Liver (tissue), 9 donors: ENCODE measurements around the gene ZBTB7A. TPM values are rescaled to one million over a fixed set of nuclear protein-coding genes. Genes with fewer than 3 reads are reported as not detected.

ENCODE experiments used
- DNase-seq: peaks from one replicate; pipeline ENCODE4 v3.0.0-alpha.2; 2017; ENCODE audit warnings: low spot score
- H3K27ac ChIP-seq, 2 donors: one replicate each; pipeline ENCODE4 v1.7.0; 2013; ENCODE audit warnings: inconsistent platforms in 2 of 2, low read length in 2 of 2, control low read depth in 1 of 2, low read depth in 1 of 2, mild to moderate bottlenecking in 1 of 2
- H3K27me3 ChIP-seq, 4 donors: one replicate each; pipeline versions ENCODE4 v1.6.1 to v1.7.0; 2013; ENCODE audit warnings: low read length in 3 of 4, inconsistent platforms in 1 of 4, mild to moderate bottlenecking in 1 of 4, moderate library complexity in 1 of 4; ENCODE audit not compliant: control insufficient read depth in 4 of 4, insufficient read depth in 4 of 4
- H3K36me3 ChIP-seq, 4 donors: one replicate each; pipeline versions ENCODE4 v1.6.1 to v1.7.0; 2013; ENCODE audit warnings: low read length in 3 of 4, mild to moderate bottlenecking in 3 of 4, low read depth in 1 of 4, moderate library complexity in 1 of 4; ENCODE audit not compliant: control insufficient read depth in 4 of 4, insufficient read depth in 3 of 4
- H3K4me1 ChIP-seq, 4 donors: one replicate each; pipeline versions ENCODE4 v1.6.1 to v1.7.0; 2013; ENCODE audit warnings: low read length in 3 of 4, mild to moderate bottlenecking in 3 of 4, moderate library complexity in 1 of 4; ENCODE audit not compliant: control insufficient read depth in 4 of 4, insufficient read depth in 4 of 4
- H3K4me3 ChIP-seq, 3 donors: one replicate each; pipeline versions ENCODE4 v1.6.1 to v1.7.0; 2013; ENCODE audit warnings: low read length in 3 of 3, control low read depth in 1 of 3, low read depth in 1 of 3, mild to moderate bottlenecking in 1 of 3
- H3K9ac ChIP-seq, 2 donors: one replicate each; pipeline ENCODE4 v1.7.0; 2013; ENCODE audit warnings: low read length in 2 of 2, mild to moderate bottlenecking in 2 of 2, moderate library complexity in 2 of 2, control low read depth in 1 of 2, low read depth in 1 of 2
- H3K9me3 ChIP-seq, 4 donors: one replicate each; pipeline versions ENCODE4 v1.6.1 to v1.7.0; 2013; ENCODE audit warnings: low read length in 3 of 4; ENCODE audit not compliant: control insufficient read depth in 4 of 4
- ATF3 ChIP-seq: IDR thresholded peaks from 2 replicates; pipeline ENCODE4 v1.6.1; 2016; ENCODE audit warnings: antibody characterized with exemption
- FOXA1 ChIP-seq: IDR thresholded peaks from 2 replicates; pipeline ENCODE4 v1.6.1; 2016; ENCODE audit warnings: antibody characterized with exemption
- GABPA ChIP-seq, 2 donors: IDR thresholded peaks in 1 of 2; conservative IDR thresholded peaks in 1 of 2; 2 replicates each; pipeline ENCODE4 v1.6.1; 2016; ENCODE audit warnings: antibody characterized with exemption in 2 of 2, mild to moderate bottlenecking in 1 of 2, moderate library complexity in 1 of 2
- HNF4A ChIP-seq, 2 donors: conservative IDR thresholded peaks; 2 replicates each; pipeline ENCODE4 v1.6.1; 2016; ENCODE audit warnings: antibody characterized with exemption in 2 of 2, mild to moderate bottlenecking in 2 of 2
- HNF4G ChIP-seq: IDR thresholded peaks from 2 replicates; pipeline ENCODE4 v1.6.1; 2016; ENCODE audit warnings: antibody characterized with exemption
- JUND ChIP-seq, 2 donors: IDR thresholded peaks; 2 replicates each; pipeline ENCODE4 v1.6.1; 2016; ENCODE audit warnings: antibody characterized with exemption in 2 of 2
- MAX ChIP-seq: IDR thresholded peaks from 2 replicates; pipeline ENCODE4 v1.6.1; 2016; ENCODE audit warnings: antibody characterized with exemption
- NR2F2 ChIP-seq: IDR thresholded peaks from 2 replicates; pipeline ENCODE4 v1.6.1; 2016; ENCODE audit warnings: antibody characterized with exemption
- RAD21 ChIP-seq, 2 donors: IDR thresholded peaks; 2 replicates each; pipeline ENCODE4 v1.6.1; 2016; ENCODE audit warnings: antibody characterized with exemption in 2 of 2, mild to moderate bottlenecking in 2 of 2
- RXRA ChIP-seq, 2 donors: IDR thresholded peaks; 2 replicates each; pipeline ENCODE4 v1.6.1; 2017 to 2018; ENCODE audit warnings: antibody characterized with exemption in 2 of 2, mild to moderate bottlenecking in 1 of 2
- SP1 ChIP-seq: IDR thresholded peaks from 2 replicates; pipeline ENCODE4 v1.6.1; 2018; ENCODE audit warnings: antibody characterized with exemption, mild to moderate bottlenecking
- TAF1 ChIP-seq: conservative IDR thresholded peaks from 2 replicates; pipeline ENCODE4 v1.6.1; 2016; ENCODE audit warnings: antibody characterized with exemption, mild to moderate bottlenecking
- YY1 ChIP-seq: IDR thresholded peaks from 2 replicates; pipeline ENCODE4 v1.6.1; 2016; ENCODE audit warnings: antibody characterized with exemption, mild to moderate bottlenecking
- WGBS: extraction: QIAGEN DNeasy Blood & Tissue Kit; methylation state at CpG from one replicate; pipeline ENCODE4 v1.1.7; 2013; 5-methylcytosine and 5-hydroxymethylcytosine counted together
- polyA plus RNA-seq, 2 donors: library from polyadenylated mRNA; stranded (reverse) in 1 of 2; unstranded in 1 of 2; fragments of 200-250 nt in 1 of 2; fragments of >200 nt in 1 of 2; fragmentation: Nextera tagmentation in 1 of 2; extraction: Ambion mirVana in 1 of 2; gene quantifications; one replicate each; pipeline versions ENCODE4 v1.2.1 to v1.2.3, GENCODE V29; 2013 to 2015
- total RNA-seq, 2 donors: library from RNA; depleted of rRNA; stranded (reverse); fragments of >200 nt; gene quantifications; one replicate each; pipeline ENCODE4 v1.2.3, GENCODE V29; 2014
- TF ChIP-seq, protein P1 (sequence below): fragments of 150-350 bp; IDR thresholded peaks from 2 replicates; pipeline ENCODE4 v1.5.1; 2017; ENCODE audit warnings: improper control_type of control experiment, low read depth, low read length; ENCODE audit not compliant: missing input control
- TF ChIP-seq, protein P2 (sequence below): IDR thresholded peaks from 2 replicates; pipeline ENCODE4 v1.6.1; 2016; ENCODE audit warnings: antibody characterized with exemption
- donor health status: healthy.
- donor health status: healthy.
- donor health status: healthy.
- donor health status: healthy.
- donor health status: healthy.

ZBTB7A gene
- total and polyA plus RNA-seq, 4 donors: 2.9 to 28.9 (median 17.6) TPM

GRCh38 chr19:4081441-4082129 lies 14.9 kb upstream of the ZBTB7A start (continued):
- TF ChIP-seq, protein P1, sequence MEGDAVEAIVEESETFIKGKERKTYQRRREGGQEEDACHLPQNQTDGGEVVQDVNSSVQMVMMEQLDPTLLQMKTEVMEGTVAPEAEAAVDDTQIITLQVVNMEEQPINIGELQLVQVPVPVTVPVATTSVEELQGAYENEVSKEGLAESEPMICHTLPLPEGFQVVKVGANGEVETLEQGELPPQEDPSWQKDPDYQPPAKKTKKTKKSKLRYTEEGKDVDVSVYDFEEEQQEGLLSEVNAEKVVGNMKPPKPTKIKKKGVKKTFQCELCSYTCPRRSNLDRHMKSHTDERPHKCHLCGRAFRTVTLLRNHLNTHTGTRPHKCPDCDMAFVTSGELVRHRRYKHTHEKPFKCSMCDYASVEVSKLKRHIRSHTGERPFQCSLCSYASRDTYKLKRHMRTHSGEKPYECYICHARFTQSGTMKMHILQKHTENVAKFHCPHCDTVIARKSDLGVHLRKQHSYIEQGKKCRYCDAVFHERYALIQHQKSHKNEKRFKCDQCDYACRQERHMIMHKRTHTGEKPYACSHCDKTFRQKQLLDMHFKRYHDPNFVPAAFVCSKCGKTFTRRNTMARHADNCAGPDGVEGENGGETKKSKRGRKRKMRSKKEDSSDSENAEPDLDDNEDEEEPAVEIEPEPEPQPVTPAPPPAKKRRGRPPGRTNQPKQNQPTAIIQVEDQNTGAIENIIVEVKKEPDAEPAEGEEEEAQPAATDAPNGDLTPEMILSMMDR: no peak
- TF ChIP-seq RXRA (IDR thresholded peaks at IDR 0.05): no peak
- no peak for TF ChIP-seq MAX
- no peak for TF ChIP-seq JUND (IDR thresholded peaks at IDR 0.05)
- no peak for TF ChIP-seq GABPA (IDR thresholded peaks at IDR 0.05 in 1 of 2, conservative IDR thresholded peaks at IDR 0.05 in 1 of 2)

GRCh38 chr19:4080473-4080872 lies 13.8 kb upstream of the ZBTB7A start:
- Histone ChIP-seq H3K27ac (no peak overlapping the region), H3K4me3 (no peak overlapping the region), H3K9ac (no peak overlapping the region), H3K27me3 (no peaks in the 10 kb centered on the region), H3K4me1 (peaks cover 7 to 13% (median 11%) of the 10 kb centered on the region in 4 donors), H3K36me3 (no peaks in the 10 kb centered on the region), H3K9me3 (no peaks in the 10 kb centered on the region)
- no peak for DNase-seq
- WGBS: 94% methylated on average over 6 of the region's 6 CpGs
- TF ChIP-seq FOXA1 (no peak), ATF3 (no peak), SP1 (no peak)

GRCh38 chr19:4077800-4078684 lies 11.3 kb upstream of the ZBTB7A start:
- H3K36me3 ChIP-seq: no peaks in the 10 kb centered on the region
- peak overlapping the region; percentile 84 to 86 for H3K27ac ChIP-seq
- no peak for DNase-seq
- H3K4me3 ChIP-seq: peak overlapping the region; percentile 59 to 74 (median 71)
- H3K27me3 ChIP-seq: no peaks in the 10 kb centered on the region
- H3K4me1 ChIP-seq: peaks cover 7 to 13% (median 11%) of the 10 kb centered on the region in 4 donors
- H3K9ac ChIP-seq: peak overlapping the region in 1 of 2 donors; percentile 77
- no peaks in the 10 kb centered on the region for H3K9me3 ChIP-seq
- TF ChIP-seq, protein P2, sequence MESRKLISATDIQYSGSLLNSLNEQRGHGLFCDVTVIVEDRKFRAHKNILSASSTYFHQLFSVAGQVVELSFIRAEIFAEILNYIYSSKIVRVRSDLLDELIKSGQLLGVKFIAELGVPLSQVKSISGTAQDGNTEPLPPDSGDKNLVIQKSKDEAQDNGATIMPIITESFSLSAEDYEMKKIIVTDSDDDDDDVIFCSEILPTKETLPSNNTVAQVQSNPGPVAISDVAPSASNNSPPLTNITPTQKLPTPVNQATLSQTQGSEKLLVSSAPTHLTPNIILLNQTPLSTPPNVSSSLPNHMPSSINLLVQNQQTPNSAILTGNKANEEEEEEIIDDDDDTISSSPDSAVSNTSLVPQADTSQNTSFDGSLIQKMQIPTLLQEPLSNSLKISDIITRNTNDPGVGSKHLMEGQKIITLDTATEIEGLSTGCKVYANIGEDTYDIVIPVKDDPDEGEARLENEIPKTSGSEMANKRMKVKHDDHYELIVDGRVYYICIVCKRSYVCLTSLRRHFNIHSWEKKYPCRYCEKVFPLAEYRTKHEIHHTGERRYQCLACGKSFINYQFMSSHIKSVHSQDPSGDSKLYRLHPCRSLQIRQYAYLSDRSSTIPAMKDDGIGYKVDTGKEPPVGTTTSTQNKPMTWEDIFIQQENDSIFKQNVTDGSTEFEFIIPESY: no peak
- TF ChIP-seq TAF1 (no peak), NR2F2 (peak; percentile 96), RXRA (IDR thresholded peaks at IDR 0.05) (peak in 1 of 2 donors; percentile 39), HNF4A (conservative IDR thresholded peaks at IDR 0.05) (peak in 1 of 2 donors; percentile 23), HNF4G (no peak), YY1 (peak; percentile 50), FOXA1 (no peak), RAD21 (IDR thresholded peaks at IDR 0.05) (peak in 1 of 2 donors; percentile 16)
- TF ChIP-seq, protein P1: no peak
- WGBS: 14% methylated on average over 33 of the region's 33 CpGs
